GM18951 (cell line): ENCODE data around the gene SPAG9.

ENCODE experiments used
- POLR2A ChIP-seq: IDR thresholded peaks from 4 replicates; pipeline ENCODE4 v1.6.1; 2011; ENCODE audit warnings: mild to moderate bottlenecking; ENCODE audit not compliant: insufficient read length, insufficient read depth; ENCODE audit errors: extremely low read depth
- in situ Hi-C: fragments of 300-500 bp; cut with MboI; formaldehyde crosslinking; loops from one replicate; pipeline ENCODE4 v1.12.0; 2022; ENCODE audit warnings: low sequenced_read_pairs, mixed read lengths, inconsistent platforms; ENCODE audit not compliant: unreplicated experiment

SPAG9 gene

DNA sequence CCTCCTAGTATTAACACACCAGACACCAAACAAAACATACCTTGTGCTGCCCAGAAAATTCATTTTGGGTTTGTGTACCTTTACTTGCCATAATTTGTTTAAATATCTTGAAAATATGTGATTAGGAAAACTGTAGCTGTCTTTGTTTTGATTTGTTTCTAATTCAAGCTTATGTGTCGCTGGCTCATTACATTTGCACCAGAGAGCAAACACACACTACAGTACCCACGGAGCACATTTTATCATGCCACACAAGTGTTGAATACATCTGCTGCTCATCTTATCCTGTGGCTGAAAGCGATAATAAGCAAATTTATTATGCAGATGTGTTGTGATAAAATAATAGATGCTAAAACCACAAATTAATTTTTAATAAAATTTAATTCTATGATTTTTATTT is 63.1 kb downstream of the SPAG9 start:
- no peak for TF ChIP-seq POLR2A
- in situ Hi-C loops, result no loop called here

DNA sequence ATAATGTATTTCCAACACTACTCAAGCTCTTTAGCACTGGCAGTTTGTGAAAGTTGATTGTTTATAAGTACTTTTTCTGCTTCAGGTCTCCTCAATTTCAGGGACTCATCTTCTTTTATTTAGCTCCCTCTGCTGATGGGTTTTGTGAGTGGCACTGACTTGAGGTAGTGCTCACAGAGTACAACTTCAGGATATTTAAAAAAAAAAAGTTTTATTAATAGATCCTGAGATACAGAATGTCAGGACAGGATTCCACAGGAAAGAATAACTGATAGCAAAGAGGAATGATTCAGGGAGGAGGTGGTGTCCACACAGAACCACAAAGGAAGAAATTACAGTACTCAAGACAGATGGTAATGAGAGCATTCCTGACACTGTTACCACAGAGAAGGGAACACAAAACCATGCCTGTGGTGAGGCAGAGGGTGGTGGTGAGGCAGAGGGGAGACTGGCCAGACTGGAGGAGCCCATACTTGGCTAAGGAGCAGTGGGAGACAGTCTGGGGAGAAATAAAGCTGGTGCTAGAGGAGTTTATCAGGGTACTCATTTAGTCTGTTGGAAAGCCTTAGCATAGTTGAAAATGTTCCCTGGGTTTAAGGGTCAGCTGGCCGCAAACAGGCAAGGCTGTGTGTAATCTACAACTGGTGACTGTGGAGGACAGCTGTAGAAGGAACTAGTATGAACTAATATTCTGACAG is 63.7 kb downstream of the SPAG9 start:
- in situ Hi-C loops, result no loop called here
- TF ChIP-seq POLR2A, result no peak

DNA sequence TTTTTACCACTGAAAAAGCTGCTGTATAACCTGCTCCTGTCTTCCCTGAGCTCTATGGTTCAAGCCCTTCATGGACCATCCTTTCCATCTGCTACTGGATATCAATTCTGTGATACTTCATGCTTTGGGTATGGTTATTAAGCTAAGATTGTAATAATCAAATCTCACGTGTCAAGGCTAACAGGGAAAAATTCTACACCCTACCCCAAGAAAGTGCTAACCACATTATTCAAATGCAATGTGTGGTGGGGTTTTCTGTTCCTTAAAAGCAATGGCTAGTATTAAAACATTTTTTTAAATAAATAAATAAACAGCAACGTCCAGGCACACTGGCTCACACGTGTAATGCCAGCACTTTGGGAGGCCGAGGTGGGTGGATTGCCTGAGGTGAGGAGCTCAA is 65.9 kb downstream of the SPAG9 start:
- in situ Hi-C loops, result no loop called here
- TF ChIP-seq POLR2A, result no peak

DNA sequence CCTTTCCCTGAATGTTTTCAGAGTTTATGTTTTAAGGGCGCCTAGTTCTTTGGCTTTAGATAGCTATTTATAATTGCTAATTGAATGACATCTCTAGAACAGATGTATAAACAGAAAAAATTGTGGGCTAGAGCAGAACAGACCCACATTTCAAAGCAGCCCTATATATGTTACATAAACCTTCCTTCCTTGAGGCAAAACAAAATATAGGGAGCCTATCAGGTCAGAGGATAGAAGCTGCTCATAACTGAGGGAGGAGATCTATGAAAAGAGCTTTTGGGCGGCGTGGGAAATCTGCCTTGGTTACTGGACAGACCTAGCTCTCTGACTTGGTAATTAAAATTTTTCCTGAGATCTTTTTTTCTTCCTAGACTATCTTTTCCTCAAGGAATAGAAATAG is 68.4 kb downstream of the SPAG9 start:
- in situ Hi-C loops, result no loop called here
- TF ChIP-seq POLR2A, result no peak

DNA sequence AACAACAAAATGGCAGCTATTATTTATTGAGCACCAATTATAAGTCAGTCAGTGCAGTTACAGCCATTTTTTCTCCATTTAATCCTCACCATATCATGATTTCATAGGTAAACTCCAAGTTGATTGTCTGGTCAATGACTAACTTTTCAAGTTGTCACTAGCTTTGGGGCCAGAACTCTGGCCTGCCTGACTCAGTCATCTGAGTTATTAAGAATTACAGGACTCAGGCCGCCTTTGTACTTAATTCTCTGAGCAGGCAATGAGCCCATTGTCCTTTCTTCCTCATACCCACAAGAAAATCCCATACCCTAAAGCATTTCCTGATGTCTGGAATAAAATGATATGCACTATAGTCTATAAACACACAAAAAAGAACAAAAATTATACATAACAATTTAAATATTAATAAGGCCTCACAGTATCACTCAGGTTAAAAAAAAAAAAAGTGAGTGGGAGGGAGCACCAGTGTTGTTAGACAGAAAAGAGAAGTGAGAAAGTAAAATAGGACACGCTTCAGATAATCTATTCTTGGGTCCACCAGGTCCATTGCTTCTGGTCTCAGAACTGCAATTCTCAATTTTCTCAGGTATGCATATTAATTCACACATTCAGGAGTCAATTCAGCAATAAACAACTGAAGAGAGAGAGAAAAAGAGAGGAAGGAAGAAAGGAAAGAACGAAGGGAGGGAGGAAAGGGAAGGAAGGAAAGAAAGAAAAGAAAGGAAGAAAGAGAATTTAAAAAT is 70.2 kb downstream of the SPAG9 start:
- TF ChIP-seq POLR2A, result no peak
- in situ Hi-C loops, result no loop called here

DNA sequence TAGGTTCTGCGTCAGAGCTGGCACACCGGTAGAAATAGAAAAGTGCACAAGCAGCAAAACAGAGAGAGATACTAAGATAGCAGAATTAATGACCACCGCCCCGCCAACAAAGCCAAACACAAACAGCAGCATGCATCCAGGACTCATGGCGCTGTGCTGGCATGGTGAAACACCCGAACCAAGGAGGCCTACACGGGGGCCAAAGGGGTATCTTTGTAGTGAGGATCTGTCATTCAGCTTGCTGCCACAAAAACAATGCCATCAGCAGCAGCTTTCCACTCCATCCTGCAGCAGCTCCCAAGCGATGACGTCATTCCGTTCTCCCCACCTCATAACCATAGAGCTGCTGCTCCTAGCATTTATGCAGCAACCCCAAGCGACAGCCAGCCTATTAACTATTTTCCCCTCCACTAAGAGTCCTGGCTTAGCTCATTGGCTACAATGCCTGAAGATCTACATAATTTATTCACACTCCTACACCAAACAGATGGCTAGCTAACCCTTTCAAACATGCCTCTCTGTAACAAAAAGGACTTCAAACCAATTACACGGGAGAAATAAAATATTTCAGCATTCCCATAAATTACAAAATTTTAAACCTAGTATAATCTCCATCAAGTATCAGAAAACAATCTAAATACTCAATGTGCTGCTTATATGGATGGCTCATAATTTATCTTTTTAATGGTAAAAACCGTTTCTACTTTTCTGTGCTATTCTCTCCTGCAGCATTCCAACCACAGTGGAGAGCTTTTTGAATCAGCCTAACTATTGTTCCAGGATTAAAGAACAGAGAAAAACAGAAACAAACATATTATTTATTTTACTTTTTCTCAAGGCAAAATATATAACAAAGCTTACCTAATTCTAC is 73.9 kb downstream of the SPAG9 start:
- TF ChIP-seq POLR2A, result no peak
- in situ Hi-C loops, result no loop called here

DNA sequence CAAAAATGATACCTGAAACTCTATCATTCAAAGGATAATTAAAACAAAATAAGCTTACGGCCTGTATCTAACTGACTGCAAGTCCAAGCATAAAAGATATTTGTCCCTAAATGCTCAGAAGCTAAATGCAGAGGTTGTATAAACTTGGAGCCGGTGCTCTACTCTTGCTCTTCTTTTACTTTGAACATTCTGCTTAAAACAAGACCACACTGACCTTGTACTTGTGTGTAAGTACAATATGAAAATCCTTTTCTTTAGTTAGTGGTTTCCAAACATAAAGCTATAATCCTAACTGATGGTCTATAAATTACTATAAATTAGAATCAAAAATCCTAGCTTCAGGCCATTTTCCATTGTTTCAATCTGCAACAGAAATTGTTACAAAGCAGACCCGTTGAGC is 74.6 kb downstream of the SPAG9 start:
- TF ChIP-seq POLR2A, result no peak
- in situ Hi-C loops, result no loop called here

DNA sequence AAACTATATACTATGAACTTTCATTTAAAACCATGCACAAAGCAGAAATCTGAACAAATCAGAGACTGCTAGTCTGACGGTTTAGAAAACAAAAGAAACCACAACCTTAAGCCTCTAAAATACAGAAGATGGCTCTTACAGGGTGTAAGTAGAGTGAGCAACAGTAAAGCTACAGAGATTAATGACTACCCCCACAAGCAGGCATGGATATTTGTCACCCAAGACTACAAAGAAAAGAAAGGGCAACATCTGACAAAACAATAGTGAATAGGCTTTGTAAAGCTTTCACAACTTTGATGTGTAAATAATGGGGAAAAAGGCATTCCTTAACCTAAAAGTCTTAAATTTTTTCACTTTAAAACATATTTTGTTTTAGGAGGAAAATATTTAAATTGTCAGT is 75.0 kb downstream of the SPAG9 start:
- in situ Hi-C loops, result no loop called here
- TF ChIP-seq POLR2A, result no peak

DNA sequence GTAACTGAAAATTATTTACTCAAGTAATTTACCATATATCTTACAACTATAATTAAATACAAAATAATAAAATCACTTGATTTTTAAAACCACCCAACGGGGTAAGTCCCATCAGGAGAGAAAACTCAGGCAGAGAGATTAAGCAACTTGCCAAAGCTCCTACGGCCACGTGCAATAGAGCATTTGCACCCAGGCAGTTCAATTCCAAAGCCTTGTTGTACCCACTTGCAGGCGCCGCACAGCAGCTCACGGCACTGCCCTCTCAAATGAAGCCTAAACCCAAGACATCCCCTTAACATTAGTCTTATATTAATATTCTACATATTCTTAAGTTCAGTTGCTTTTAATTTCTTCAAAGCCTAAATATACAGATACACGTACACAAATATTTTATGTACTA is 75.7 kb downstream of the SPAG9 start:
- in situ Hi-C loops, result no loop called here

DNA sequence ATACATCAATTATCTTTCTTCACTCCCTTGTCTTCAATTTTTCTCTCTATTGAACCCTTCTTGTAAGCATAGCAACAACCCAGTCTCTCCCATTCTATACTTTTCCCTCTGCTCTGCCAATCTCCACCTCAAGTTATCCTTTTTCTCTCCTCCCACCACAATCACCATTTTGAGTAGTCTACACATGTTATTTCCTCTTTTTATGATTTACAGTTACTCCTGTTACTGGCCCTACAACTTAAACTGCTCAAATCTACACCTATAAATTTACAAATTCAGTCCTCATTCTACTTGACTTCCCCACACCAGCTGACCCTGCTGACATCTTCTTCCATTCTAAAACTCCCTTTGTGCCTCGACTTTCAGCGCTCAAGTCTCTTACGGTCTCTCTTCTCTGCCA is 84.6 kb downstream of the SPAG9 start:
- in situ Hi-C loops, result no loop called here
- TF ChIP-seq POLR2A, result no peak

More for the DNA sequence above, 75.7 kb downstream of the SPAG9 start:
- TF ChIP-seq POLR2A, result no peak

DNA sequence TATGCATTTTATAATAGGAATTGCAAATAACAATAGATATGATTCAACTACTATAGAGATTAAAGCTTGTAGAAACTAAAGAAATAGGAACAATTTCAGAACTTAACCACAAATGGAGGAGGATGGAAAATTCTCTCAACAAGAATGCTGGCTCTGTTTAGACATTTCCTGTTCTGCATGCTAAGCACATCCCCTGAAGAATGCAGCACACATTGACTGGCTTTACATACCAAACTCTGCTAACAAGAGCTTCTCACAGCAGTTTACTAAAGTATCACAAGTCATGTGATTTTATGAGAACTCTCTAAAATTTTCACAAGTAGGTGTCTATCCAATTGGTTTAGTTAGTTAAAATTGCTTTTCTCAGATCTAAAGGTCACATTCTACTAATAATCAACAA is 85.2 kb downstream of the SPAG9 start:
- no peak for TF ChIP-seq POLR2A
- in situ Hi-C loops, result no loop called here

DNA sequence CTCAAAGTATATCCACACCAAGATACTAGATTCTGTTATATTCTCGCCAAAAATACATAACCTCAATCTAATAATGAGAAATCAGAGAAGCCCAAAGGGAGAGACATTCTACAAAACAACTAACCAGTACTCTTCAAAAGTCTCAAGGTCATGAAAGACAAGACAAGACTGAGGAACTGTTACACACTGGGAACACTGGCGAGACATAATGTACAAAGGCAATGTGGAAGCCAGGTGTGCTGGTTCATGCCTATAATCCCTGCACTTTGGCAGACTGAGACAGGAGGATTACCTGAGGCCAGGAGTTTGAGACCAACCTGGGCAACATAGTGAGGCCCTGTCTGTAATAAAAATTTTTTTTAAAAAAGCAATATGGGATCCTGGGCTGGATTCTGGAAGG is 85.9 kb downstream of the SPAG9 start:
- TF ChIP-seq POLR2A, result no peak
- in situ Hi-C loops, result no loop called here

DNA sequence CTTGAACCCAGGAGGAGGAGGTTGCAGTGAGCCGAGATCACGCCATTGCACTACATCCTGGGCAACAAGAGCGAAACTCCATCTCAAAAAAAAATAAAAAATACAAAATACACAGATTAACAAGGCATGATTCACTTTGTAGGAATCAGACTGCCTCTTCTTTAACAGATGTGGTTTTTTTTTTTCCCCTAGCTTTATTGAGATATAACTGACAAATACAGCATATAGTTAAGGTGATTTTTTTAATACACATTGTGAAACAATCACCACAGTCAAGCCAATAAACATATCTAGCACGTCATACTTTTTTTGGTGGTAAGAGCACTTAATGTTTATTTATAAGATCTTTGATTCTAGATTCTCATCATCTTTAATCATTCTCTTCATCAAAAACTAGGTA is 87.8 kb downstream of the SPAG9 start:
- in situ Hi-C loops, result no loop called here
- TF ChIP-seq POLR2A, result no peak
